ENCODE results near the gene TBX4. TPM values are rescaled to one million over a fixed set of nuclear protein-coding genes. Genes with fewer than 3 reads are reported as not detected.

The TBX4 gene
- polyA plus RNA-seq, 2 of the 4 experiments (the other 2 are of a cell fraction): 0.17 to 0.18 TPM

GRCh38 chr17:61405686-61406536 lies 46.3 kb upstream of the TBX4 start:
- ATAC-seq (no peak), FAIRE-seq (no peak), DNase-seq (ENCODE audit: low read depth in 1 of 2, low spot score in 1 of 2) (no peak)
- WGBS (ENCODE audit: missing lambda C conversion rate): 94% methylated on average over 36 of the region's 37 CpGs
- no peak for TF ChIP-seq JUNB (IDR thresholded peaks at IDR 0.05)
- no peak for TF ChIP-seq RCOR1 (IDR thresholded peaks at IDR 0.05; ENCODE audit: low read depth, low read length)
- no peak for TF ChIP-seq SREBF2 (IDR thresholded peaks at IDR 0.05)
- no peak for TF ChIP-seq ZC3H11A (IDR thresholded peaks at IDR 0.05)
- TF ChIP-seq HOXB5 (CRISPR knock-in tag; IDR thresholded peaks at IDR 0.05): no peak
- no peak for TF ChIP-seq RFX5 (IDR thresholded peaks at IDR 0.05)
- Histone ChIP-seq H3K4me3 (no peak overlapping the region), H3K4me2 (no peak overlapping the region), H3K27ac (no peak overlapping the region), H3K9me3 (no peaks in the 10 kb centered on the region), H3K4me1 (peaks cover 8% of the 10 kb centered on the region)
- POLR2A ChIA-PET: no interaction called here
- CTCF ChIA-PET: interaction anchor here (0.6 to 1.7 kb wide), 4 partner anchors 144 to 685 kb away, joined by 3 to 5 read pairs (median 4); no protein-coding TSS in a partner anchor

- 20% methylated on average over 1 of the region's 1 CpG for WGBS (ENCODE audit: missing lambda C conversion rate)
- POLR2A ChIA-PET: no interaction called here
- Histone ChIP-seq H3K4me1 (peaks cover 4% of the 10 kb centered on the region; the same call in 2 of the 3 replicates), H3K4me3 (no peak overlapping the region), H3K4me2 (no peak overlapping the region), H3K9me3 (no peaks in the 10 kb centered on the region), H3K27ac (no peak overlapping the region)
- ATAC-seq (no peak), DNase-seq (ENCODE audit: low read depth in 1 of 2, low spot score in 1 of 2) (no peak), FAIRE-seq (no peak)
- TF ChIP-seq RNF2 (IDR thresholded peaks at IDR 0.05; ENCODE audit: borderline replicate concordance, low read depth): no peak
- no peak for TF ChIP-seq ZSCAN20 (CRISPR knock-in tag; IDR thresholded peaks at IDR 0.05)
- TF ChIP-seq HOXB5 (CRISPR knock-in tag; IDR thresholded peaks at IDR 0.05): no peak
- no peak for TF ChIP-seq BHLHE40 (IDR thresholded peaks at IDR 0.05; ENCODE audit: low read depth, low read length)
- TF ChIP-seq MAFK (IDR thresholded peaks at IDR 0.05; ENCODE audit: partially characterized antibody): no peak
- TF ChIP-seq CEBPB (IDR thresholded peaks at IDR 0.05): no peak
- CTCF ChIA-PET: interaction anchor here (1.3 to 1.7 kb wide), 3 partner anchors 144 to 686 kb away, joined by 3 to 5 read pairs (median 4); no protein-coding TSS in a partner anchor
Observed at GRCh38 chr17:61406537-61406845, 45.7 kb upstream of the TBX4 start.

GRCh38 chr17:61406971-61407911 lies 45.0 kb upstream of the TBX4 start:
- no peak for FAIRE-seq
- CTCF ChIA-PET: interaction anchor here (1.0 to 4.3 kb wide), 6 partner anchors 13 to 687 kb away, joined by 3 to 21 read pairs (median 4); no protein-coding TSS in a partner anchor
- Histone ChIP-seq H3K4me2 (no peak overlapping the region), H3K4me1 (peaks cover 4% of the 10 kb centered on the region; the same call in 2 of the 3 replicates), H3K27ac (no peak overlapping the region), H3K9me3 (no peaks in the 10 kb centered on the region), H3K4me3 (no peak overlapping the region)
- WGBS (ENCODE audit: missing lambda C conversion rate): 71% methylated on average over 8 of the region's 8 CpGs
- no peak for ATAC-seq
- TF ChIP-seq TP53 (CRISPR knock-in tag; IDR thresholded peaks at IDR 0.05): no peak
- no peak for DNase-seq (ENCODE audit: low read depth in 1 of 2, low spot score in 1 of 2)
- POLR2A ChIA-PET: no interaction called here

- DNase-seq (ENCODE audit: low read depth in 1 of 2, low spot score in 1 of 2) (no peak), FAIRE-seq (no peak), ATAC-seq (no peak)
- H3K9me3 ChIP-seq: 0 out of 3 replicates have a peak, but pooled peaks cover 1% of the 10 kb centered on the region
- H3K4me2 ChIP-seq: peak overlapping the region; percentile 58
- H3K27ac ChIP-seq: peak overlapping the region; percentile 72 to 92; a peak in 5 of 6 replicates
- peaks cover 8% of the 10 kb centered on the region; the same call in 2 of the 3 replicates for H3K4me1 ChIP-seq
- WGBS (ENCODE audit: missing lambda C conversion rate): 91% methylated on average over 35 of the region's 41 CpGs
- ChIA-PET CTCF (interaction anchor here (0.6 to 19.8 kb wide), 29 partner anchors 7 to 731 kb away, joined by 3 to 357 read pairs (median 4); partner anchors contain the start of genes BCAS3 and TBX2), POLR2A (no interaction called here)
- H3K4me3 ChIP-seq: peak overlapping the region; percentile 46; the same call in 2 of the 3 replicates
- TF ChIP-seq ATOH8 (CRISPR knock-in tag; IDR thresholded peaks at IDR 0.05; ENCODE audit: low read depth) (no peak), BCL3 (IDR thresholded peaks at IDR 0.05) (no peak), HDAC2 (IDR thresholded peaks at IDR 0.05) (no peak), HMGXB4 (CRISPR knock-in tag; IDR thresholded peaks at IDR 0.05; ENCODE audit: borderline replicate concordance) (no peak), FOXS1 (CRISPR knock-in tag; IDR thresholded peaks at IDR 0.05) (no peak), HOXB13 (CRISPR knock-in tag; IDR thresholded peaks at IDR 0.05; ENCODE audit: low read depth) (no peak), SREBF2 (IDR thresholded peaks at IDR 0.05) (no peak), NFE2L2 (conservative IDR thresholded peaks at IDR 0.05; ENCODE audit: low read length) (no peak), E2F6 (IDR thresholded peaks at IDR 0.05; ENCODE audit: borderline replicate concordance, low read depth) (no peak), RNF2 (IDR thresholded peaks at IDR 0.05; ENCODE audit: borderline replicate concordance, low read depth) (no peak)
Observed at GRCh38 chr17:61408151-61409041, 43.8 kb upstream of the TBX4 start.

Measured in A549 (cell line).